ENCODE results near the gene ANAPC7. TPM values are rescaled to one million over a fixed set of nuclear protein-coding genes. Genes with fewer than 3 reads are reported as not detected.

Gene ANAPC7
- total and polyA plus RNA-seq, 2 donors (not counting 1 experiment from before 2014, with no cell fraction given), result 48.7 to 49.5 TPM

- Histone ChIP-seq H2AFZ (ENCODE audit: low read length) (no peak overlapping the region), H3K9me3 (ENCODE audit: control insufficient read depth, insufficient read depth, low read depth, low read length) (no peaks in the 10 kb centered on the region), H3K4me1 (ENCODE audit: control insufficient read depth, extremely low read depth, insufficient read depth, low read length) (no peaks in the 10 kb centered on the region), H3K36me3 (ENCODE audit: control insufficient read depth, insufficient read depth, low read length) (peaks cover 11% of the 10 kb centered on the region), H3K9ac (ENCODE audit: insufficient read depth, low read length) (no peak overlapping the region), H3K79me2 (ENCODE audit: control insufficient read depth, insufficient read depth, low read length) (no peaks in the 10 kb centered on the region), H3K4me2 (ENCODE audit: extremely low read depth, insufficient read depth, low read length) (no peak overlapping the region), H3K27me3 (ENCODE audit: control insufficient read depth, insufficient read depth, low read length) (no peaks in the 10 kb centered on the region), H4K20me1 (ENCODE audit: control insufficient read depth, extremely low read depth, insufficient read depth, low read length) (no peaks in the 10 kb centered on the region), H3K4me3 (replicated peaks in 1 of 4; ENCODE audit: control extremely low read depth in 1 of 4, insufficient read depth in 1 of 4, low read depth in 3 of 4, low read length in 4 of 4) (no peak overlapping the region), H3K27ac (ENCODE audit: insufficient read depth, low read length) (no peak overlapping the region)
- DNase-seq (ENCODE audit: low read depth in 2 of 2), result no peak
- TF ChIP-seq EZH2 (IDR thresholded peaks at IDR 0.05; ENCODE audit: low read length, missing control alignments), result no peak
- no peak for TF ChIP-seq CTCF (conservative IDR thresholded peaks at IDR 0.05 in 1 of 2, IDR thresholded peaks at IDR 0.05 in 1 of 2; ENCODE audit: low read depth in 1 of 2, low read length in 2 of 2)
Measured at GRCh38 chr12:110354172-110354780, 49.2 kb downstream of the ANAPC7 start.

GRCh38 chr12:110353211-110353965, 50.1 kb downstream of the ANAPC7 start:
- H3K27me3 ChIP-seq (ENCODE audit: control insufficient read depth, insufficient read depth, low read length), result no peaks in the 10 kb centered on the region
- H3K4me2 ChIP-seq (ENCODE audit: extremely low read depth, insufficient read depth, low read length), result no peak overlapping the region
- H2AFZ ChIP-seq (ENCODE audit: low read length), result no peak overlapping the region
- peaks cover 19% of the 10 kb centered on the region for H3K36me3 ChIP-seq (ENCODE audit: control insufficient read depth, insufficient read depth, low read length)
- no peaks in the 10 kb centered on the region for H3K9me3 ChIP-seq (ENCODE audit: control insufficient read depth, insufficient read depth, low read depth, low read length)
- no peak for DNase-seq (ENCODE audit: low read depth in 2 of 2)
- no peak overlapping the region for H3K4me3 ChIP-seq (replicated peaks in 1 of 4; ENCODE audit: control extremely low read depth in 1 of 4, insufficient read depth in 1 of 4, low read depth in 3 of 4, low read length in 4 of 4)
- H3K79me2 ChIP-seq (ENCODE audit: control insufficient read depth, insufficient read depth, low read length), result no peaks in the 10 kb centered on the region
- no peaks in the 10 kb centered on the region for H4K20me1 ChIP-seq (ENCODE audit: control insufficient read depth, extremely low read depth, insufficient read depth, low read length)
- TF ChIP-seq CTCF (conservative IDR thresholded peaks at IDR 0.05 in 1 of 2, IDR thresholded peaks at IDR 0.05 in 1 of 2; ENCODE audit: low read depth in 1 of 2, low read length in 2 of 2) (no peak), EZH2 (IDR thresholded peaks at IDR 0.05; ENCODE audit: low read length, missing control alignments) (no peak)
- H3K27ac ChIP-seq (ENCODE audit: insufficient read depth, low read length), result no peak overlapping the region
- H3K4me1 ChIP-seq (ENCODE audit: control insufficient read depth, extremely low read depth, insufficient read depth, low read length), result no peaks in the 10 kb centered on the region
- H3K9ac ChIP-seq (ENCODE audit: insufficient read depth, low read length), result no peak overlapping the region

GRCh38 chr12:110352401-110352800, 51.1 kb downstream of the ANAPC7 start:
- H3K27me3 ChIP-seq (ENCODE audit: control insufficient read depth, insufficient read depth, low read length), result no peaks in the 10 kb centered on the region
- H4K20me1 ChIP-seq (ENCODE audit: control insufficient read depth, extremely low read depth, insufficient read depth, low read length), result no peaks in the 10 kb centered on the region
- no peak overlapping the region for H3K27ac ChIP-seq (ENCODE audit: insufficient read depth, low read length)
- peaks cover 27% of the 10 kb centered on the region for H3K36me3 ChIP-seq (ENCODE audit: control insufficient read depth, insufficient read depth, low read length)
- H3K9ac ChIP-seq (ENCODE audit: insufficient read depth, low read length), result no peak overlapping the region
- no peak overlapping the region for H3K4me2 ChIP-seq (ENCODE audit: extremely low read depth, insufficient read depth, low read length)
- no peak for DNase-seq (ENCODE audit: low read depth in 2 of 2)
- no peaks in the 10 kb centered on the region for H3K79me2 ChIP-seq (ENCODE audit: control insufficient read depth, insufficient read depth, low read length)
- no peaks in the 10 kb centered on the region for H3K4me1 ChIP-seq (ENCODE audit: control insufficient read depth, extremely low read depth, insufficient read depth, low read length)
- H3K4me3 ChIP-seq (replicated peaks in 1 of 4; ENCODE audit: control extremely low read depth in 1 of 4, insufficient read depth in 1 of 4, low read depth in 3 of 4, low read length in 4 of 4), result no peak overlapping the region
- no peaks in the 10 kb centered on the region for H3K9me3 ChIP-seq (ENCODE audit: control insufficient read depth, insufficient read depth, low read depth, low read length)
- no peak overlapping the region for H2AFZ ChIP-seq (ENCODE audit: low read length)
- TF ChIP-seq CTCF (conservative IDR thresholded peaks at IDR 0.05 in 1 of 2, IDR thresholded peaks at IDR 0.05 in 1 of 2; ENCODE audit: low read depth in 1 of 2, low read length in 2 of 2), result no peak
- TF ChIP-seq EZH2 (IDR thresholded peaks at IDR 0.05; ENCODE audit: low read length, missing control alignments), result no peak

Data from fibroblast of lung (primary cell).